MM.1S (cell line): ENCODE results near the gene SLC38A10.

Source experiments
- DNase-seq: peaks from one replicate; pipeline ENCODE4 v3.0.0-alpha.2; 2015
- H2AFZ ChIP-seq: fragments of 300-600 bp; sonication (generic); 2 replicates; pipeline ENCODE4 v1.6.0; 2016; ENCODE audit warnings: antibody characterized with exemption, low read length
- H3F3A ChIP-seq: fragments of 300-600 bp; sonication (generic); 2 replicates; pipeline ENCODE4 v1.6.1; 2016; ENCODE audit warnings: mild to moderate bottlenecking, antibody characterized with exemption, low read length, moderate library complexity, mixed read lengths; ENCODE audit not compliant: insufficient read depth
- H3K27ac ChIP-seq: fragments of 300-600 bp; sonication (generic); 2 replicates; pipeline ENCODE4 v1.5.1; 2016; ENCODE audit warnings: mild to moderate bottlenecking, low read length
- H3K27me3 ChIP-seq: fragments of 300-600 bp; sonication (generic); replicated peaks from 2 replicates; pipeline ENCODE4 v1.6.0; 2016; ENCODE audit warnings: low read length; ENCODE audit not compliant: insufficient read depth
- H3K36me3 ChIP-seq: fragments of 300-600 bp; sonication (generic); replicated peaks from 2 replicates; pipeline ENCODE4 v1.6.1; 2016; ENCODE audit warnings: mild to moderate bottlenecking, low read length, mixed read lengths; ENCODE audit not compliant: insufficient read depth
- H3K4me1 ChIP-seq: fragments of 300-600 bp; sonication (generic); 2 replicates; pipeline ENCODE4 v1.6.1; 2016; ENCODE audit warnings: low read length, mixed read lengths
- H3K4me2 ChIP-seq: fragments of 300-600 bp; sonication (generic); 2 replicates; pipeline ENCODE4 v1.6.0; 2016; ENCODE audit warnings: low read depth, low read length
- H3K4me3 ChIP-seq: fragments of 300-600 bp; sonication (generic); 2 replicates; pipeline ENCODE4 v1.5.1; 2016; ENCODE audit warnings: low read length, mixed read lengths
- H3K79me2 ChIP-seq: fragments of 300-600 bp; sonication (generic); 2 replicates; pipeline ENCODE4 v1.6.1; 2016; ENCODE audit warnings: mixed run types, low read length, mixed read lengths
- H3K9ac ChIP-seq: fragments of 300-600 bp; sonication (generic); 2 replicates; pipeline ENCODE4 v1.6.1; 2016; ENCODE audit warnings: low read length, mixed read lengths
- H3K9me2 ChIP-seq: fragments of 300-600 bp; sonication (generic); replicated peaks from 2 replicates; pipeline ENCODE4 v1.6.1; 2016; ENCODE audit warnings: mild to moderate bottlenecking, low read length, mixed read lengths; ENCODE audit not compliant: insufficient read depth
- H3K9me3 ChIP-seq: fragments of 300-600 bp; sonication (generic); replicated peaks from 2 replicates; pipeline ENCODE4 v1.6.1; 2016; ENCODE audit warnings: mild to moderate bottlenecking, low read length, mixed read lengths; ENCODE audit not compliant: insufficient read depth
- H4K20me1 ChIP-seq: fragments of 300-600 bp; sonication (generic); 2 replicates; pipeline ENCODE4 v1.6.1; 2016; ENCODE audit warnings: mild to moderate bottlenecking, low read length, moderate library complexity, mixed read lengths; ENCODE audit not compliant: insufficient read depth
- EZH2 ChIP-seq: fragments of 300-600 bp; sonication (generic); optimal IDR thresholded peaks from 2 replicates; pipeline ENCODE3; 2017; ENCODE audit warnings: low read depth, mild to moderate bottlenecking, antibody characterized with exemption, low read length, mixed read lengths
- EZH2phosphoT487 ChIP-seq: fragments of 300-600 bp; sonication (generic); IDR thresholded peaks from 2 replicates; pipeline ENCODE4 v1.6.1; 2018; ENCODE audit warnings: antibody characterized with exemption, low read length
- TF ChIP-seq, protein P1 (sequence below): fragments of 300-600 bp; sonication (generic); IDR thresholded peaks from 2 replicates; pipeline ENCODE4 v1.5.1; 2016; ENCODE audit warnings: antibody characterized with exemption, low read length, mixed read lengths

The SLC38A10 gene

DNA sequence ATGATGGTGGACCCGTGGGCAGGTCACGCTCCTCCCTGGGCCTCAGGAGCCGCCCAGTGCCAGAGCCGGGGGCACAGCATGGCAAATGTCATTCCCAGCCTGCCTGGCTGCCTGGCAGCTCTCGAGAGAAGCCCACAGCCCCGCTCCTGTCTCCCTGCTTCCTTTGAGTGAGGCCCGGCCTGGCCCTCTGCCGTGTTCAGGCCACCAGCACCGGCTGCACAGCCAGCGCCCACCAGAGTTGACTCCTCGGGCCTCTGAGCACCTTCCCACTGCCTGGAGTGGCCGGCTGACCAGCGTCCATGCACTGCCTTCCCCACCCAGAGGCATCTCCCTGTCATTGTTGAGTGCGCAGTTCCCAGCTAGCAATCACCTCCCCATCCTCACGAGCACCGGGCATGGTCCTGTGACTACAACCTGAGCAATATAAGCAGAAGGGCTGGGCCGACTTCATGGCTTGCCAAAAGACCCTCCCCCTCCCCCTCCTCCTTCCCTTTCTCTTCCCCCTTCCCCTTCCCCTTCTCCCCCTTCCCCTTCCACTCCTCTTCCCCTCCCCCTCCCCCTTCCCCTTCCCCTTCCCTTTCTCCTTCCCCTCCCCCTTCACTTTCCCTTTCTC, 11.9 kb upstream of the SLC38A10 start:
- Histone ChIP-seq H3K4me3 (no peak overlapping the region), H3K4me2 (no peak overlapping the region), H3K4me1 (no peaks in the 10 kb centered on the region)

DNA sequence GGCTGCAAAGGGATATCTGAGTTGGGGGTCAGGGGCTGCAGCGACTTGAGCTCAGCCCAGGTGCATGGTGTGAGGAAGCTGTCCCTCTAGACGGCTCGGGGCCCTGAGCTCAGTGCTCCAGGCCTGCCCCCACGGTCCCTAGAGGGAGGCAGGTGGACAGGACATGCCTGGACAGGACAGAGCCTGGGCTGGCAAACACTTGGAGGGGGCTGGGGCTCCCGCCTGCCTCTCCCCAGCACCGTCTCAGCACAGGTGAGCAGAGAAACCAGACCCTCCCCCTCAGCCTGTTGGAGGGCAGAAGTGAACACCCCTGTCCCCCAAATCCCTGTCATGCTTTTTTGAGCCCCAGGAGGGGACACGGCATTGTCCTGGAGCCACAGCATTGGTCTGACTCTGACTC, 11.4 kb upstream of the SLC38A10 start:
- peaks cover 92% of the 10 kb centered on the region for H3K27me3 ChIP-seq
- no peaks in the 10 kb centered on the region for H3F3A ChIP-seq
- H3K9me3 ChIP-seq: no peaks in the 10 kb centered on the region
- H3K27ac ChIP-seq: no peak overlapping the region
- no peak overlapping the region for H3K4me2 ChIP-seq
- no peaks in the 10 kb centered on the region for H3K36me3 ChIP-seq
- TF ChIP-seq EZH2 (no peak), EZH2phosphoT487 (no peak)
- TF ChIP-seq, protein P1, sequence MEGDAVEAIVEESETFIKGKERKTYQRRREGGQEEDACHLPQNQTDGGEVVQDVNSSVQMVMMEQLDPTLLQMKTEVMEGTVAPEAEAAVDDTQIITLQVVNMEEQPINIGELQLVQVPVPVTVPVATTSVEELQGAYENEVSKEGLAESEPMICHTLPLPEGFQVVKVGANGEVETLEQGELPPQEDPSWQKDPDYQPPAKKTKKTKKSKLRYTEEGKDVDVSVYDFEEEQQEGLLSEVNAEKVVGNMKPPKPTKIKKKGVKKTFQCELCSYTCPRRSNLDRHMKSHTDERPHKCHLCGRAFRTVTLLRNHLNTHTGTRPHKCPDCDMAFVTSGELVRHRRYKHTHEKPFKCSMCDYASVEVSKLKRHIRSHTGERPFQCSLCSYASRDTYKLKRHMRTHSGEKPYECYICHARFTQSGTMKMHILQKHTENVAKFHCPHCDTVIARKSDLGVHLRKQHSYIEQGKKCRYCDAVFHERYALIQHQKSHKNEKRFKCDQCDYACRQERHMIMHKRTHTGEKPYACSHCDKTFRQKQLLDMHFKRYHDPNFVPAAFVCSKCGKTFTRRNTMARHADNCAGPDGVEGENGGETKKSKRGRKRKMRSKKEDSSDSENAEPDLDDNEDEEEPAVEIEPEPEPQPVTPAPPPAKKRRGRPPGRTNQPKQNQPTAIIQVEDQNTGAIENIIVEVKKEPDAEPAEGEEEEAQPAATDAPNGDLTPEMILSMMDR: no peak
- no peaks in the 10 kb centered on the region for H3K4me1 ChIP-seq
- H3K9me2 ChIP-seq: no peaks in the 10 kb centered on the region
- no peaks in the 10 kb centered on the region for H4K20me1 ChIP-seq
- H3K9ac ChIP-seq: no peak overlapping the region
- H3K79me2 ChIP-seq: no peaks in the 10 kb centered on the region
- no peak for DNase-seq
- no peak overlapping the region for H3K4me3 ChIP-seq
- no peak overlapping the region for H2AFZ ChIP-seq

More for the DNA sequence above, 11.9 kb upstream of the SLC38A10 start:
- Histone ChIP-seq H4K20me1 (no peaks in the 10 kb centered on the region), H3K79me2 (no peaks in the 10 kb centered on the region), H3K36me3 (no peaks in the 10 kb centered on the region), H3K9me2 (no peaks in the 10 kb centered on the region), H3K27ac (no peak overlapping the region), H3F3A (no peaks in the 10 kb centered on the region), H3K9ac (no peak overlapping the region), H3K27me3 (peaks cover 92% of the 10 kb centered on the region), H2AFZ (no peak overlapping the region), H3K9me3 (no peaks in the 10 kb centered on the region)
- no peak for TF ChIP-seq EZH2
- TF ChIP-seq, protein P1: no peak
- TF ChIP-seq EZH2phosphoT487: no peak
- DNase-seq: no peak

DNA sequence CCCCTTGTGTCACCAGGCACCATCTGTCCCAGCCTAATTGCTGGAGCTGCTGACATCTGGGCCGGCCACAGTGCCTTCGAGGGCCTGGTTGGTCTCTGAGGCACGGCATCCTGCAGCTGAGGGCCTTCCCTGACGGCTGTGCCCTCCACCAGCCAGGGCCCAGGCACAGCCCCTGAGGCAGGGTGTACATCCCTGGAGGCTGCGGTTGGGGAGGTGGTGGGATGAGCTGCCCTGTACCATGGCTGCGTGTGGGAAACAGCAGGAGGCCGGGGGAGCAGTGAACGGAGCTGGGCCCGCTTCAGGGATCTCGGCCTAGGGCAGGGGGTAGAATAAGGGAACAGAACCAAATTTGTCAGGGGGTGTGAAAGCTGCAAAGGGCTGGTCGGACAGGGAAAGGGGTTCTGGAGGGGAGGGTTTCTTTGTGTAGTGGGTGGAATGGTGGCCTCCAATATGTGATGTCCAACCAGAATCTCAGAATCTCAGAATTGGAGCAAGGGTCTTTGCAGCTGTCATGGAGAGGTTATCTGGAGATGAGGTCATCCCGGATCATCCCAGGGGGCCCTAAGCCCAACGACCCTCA, 10.0 kb upstream of the SLC38A10 start:
- no peak overlapping the region for H3K4me2 ChIP-seq
- no peaks in the 10 kb centered on the region for H4K20me1 ChIP-seq
- peaks cover 92% of the 10 kb centered on the region for H3K27me3 ChIP-seq
- H3K4me1 ChIP-seq: no peaks in the 10 kb centered on the region
- H3K9me3 ChIP-seq: no peaks in the 10 kb centered on the region
- H3K9me2 ChIP-seq: no peaks in the 10 kb centered on the region
- no peak for DNase-seq
- TF ChIP-seq EZH2: no peak
- TF ChIP-seq, protein P1: no peak
- no peak for TF ChIP-seq EZH2phosphoT487
- no peaks in the 10 kb centered on the region for H3F3A ChIP-seq
- H3K9ac ChIP-seq: no peak overlapping the region
- no peak overlapping the region for H3K27ac ChIP-seq
- H3K4me3 ChIP-seq: no peak overlapping the region
- H2AFZ ChIP-seq: no peak overlapping the region
- H3K36me3 ChIP-seq: no peaks in the 10 kb centered on the region
- H3K79me2 ChIP-seq: no peaks in the 10 kb centered on the region
